Activated CD8-positive, alpha-beta memory T cell treated with anti-CD3 and anti-CD28 coated beads for 1 hour (primary cell): ENCODE measurements around the gene GRIA1.
"Not testable (repeated sequence)": the region's sequence is repeated elsewhere in the genome, so short reads cannot be mapped to it uniquely, and the experiment has no call there.

Experiments used
- DNase-seq, 2 donors: peaks; one replicate each; pipeline ENCODE4 v3.0.0-alpha.2; 2020; ENCODE audit warnings: low read depth in 1 of 2; ENCODE audit errors: extremely low read depth in 1 of 2

GRIA1 gene

DNA sequence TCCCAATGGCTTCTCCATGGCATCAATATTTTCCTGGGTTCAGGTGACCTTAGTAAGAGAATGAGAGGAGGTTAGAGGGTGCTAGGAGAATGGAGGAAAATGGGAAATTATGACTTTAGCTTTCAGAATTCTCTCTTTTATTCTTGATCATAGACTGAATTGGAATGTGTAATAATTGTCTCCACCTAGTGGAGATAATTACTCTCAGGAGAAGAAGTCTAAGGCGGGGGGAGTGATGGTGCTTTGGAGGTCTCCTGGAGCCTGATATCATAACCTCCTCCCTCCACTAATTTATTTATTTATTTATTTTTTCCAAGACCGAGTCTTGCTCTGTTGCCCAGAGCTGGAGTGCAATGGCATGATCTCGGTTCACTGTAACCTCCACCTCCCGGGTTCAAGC is 221.3 kb downstream of the GRIA1 start:
- no peak for DNase-seq

DNA sequence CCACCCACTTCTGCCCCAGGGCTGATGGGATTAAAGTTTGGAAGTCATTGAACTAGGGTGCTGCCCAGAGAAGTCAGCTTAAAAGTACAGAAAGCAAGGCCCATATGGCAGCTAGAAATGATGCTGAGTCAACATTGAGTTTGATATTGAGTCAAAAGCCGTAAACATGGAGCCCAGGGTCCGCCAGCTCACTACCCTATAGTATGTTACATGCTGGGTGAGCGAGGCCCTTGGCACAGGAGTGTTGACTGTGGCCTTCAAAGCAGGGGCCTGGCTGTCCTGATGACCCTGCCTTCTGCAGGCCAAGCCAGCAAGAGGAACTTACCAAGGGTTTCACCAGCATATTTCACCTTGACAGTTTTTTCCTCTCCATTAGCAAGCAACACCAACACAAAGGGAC is 222.5 kb downstream of the GRIA1 start:
- DNase-seq, result no peak

DNA sequence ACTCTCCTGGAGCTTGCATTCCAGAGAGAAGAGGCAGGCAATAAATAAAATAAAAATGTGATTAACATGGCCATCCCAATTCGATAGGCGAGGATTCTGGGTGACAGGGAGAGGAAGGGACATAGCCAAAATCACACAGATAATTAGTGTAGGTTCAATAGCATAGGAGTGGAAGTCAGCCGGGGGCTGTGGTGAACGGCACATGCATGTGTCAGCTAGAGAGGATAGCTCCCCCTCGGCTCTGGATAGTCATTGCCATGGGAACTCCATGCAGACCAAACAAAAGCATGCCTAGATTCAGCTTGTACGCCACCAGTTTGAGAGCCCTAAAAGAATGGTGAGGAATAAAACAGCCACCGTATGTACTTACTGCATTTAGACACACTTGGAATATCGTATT is 223.5 kb downstream of the GRIA1 start:
- no peak for DNase-seq

- DNase-seq, result no peak
Measured at GRCh38 chr5:153714798-153715197, 224.3 kb downstream of the GRIA1 start.

GRCh38 chr5:153717287-153717686 is 226.8 kb downstream of the GRIA1 start:
- DNase-seq, result no peak

GRCh38 chr5:153718713-153719112 is 228.2 kb downstream of the GRIA1 start:
- no peak for DNase-seq

DNA sequence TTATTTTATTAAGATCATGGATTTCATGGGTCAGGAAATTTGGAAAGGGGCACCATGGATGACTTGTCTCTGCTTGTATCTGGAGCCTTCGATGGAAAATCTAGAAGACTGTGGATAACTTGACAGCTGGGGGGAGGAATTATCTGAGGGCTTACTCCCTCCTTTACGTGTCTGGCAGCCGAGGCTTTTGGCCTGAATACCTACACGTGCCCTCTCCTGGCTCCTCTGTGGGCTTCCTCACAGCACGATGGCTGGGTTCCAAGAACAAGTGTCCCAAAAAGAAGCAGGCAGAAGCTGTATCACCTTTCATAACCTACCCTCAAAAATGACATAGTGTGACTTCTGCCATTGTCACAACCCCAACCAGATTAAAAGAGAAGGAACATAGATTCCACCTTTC is 228.9 kb downstream of the GRIA1 start:
- DNase-seq, result no peak

GRCh38 chr5:153723022-153723610 is 232.6 kb downstream of the GRIA1 start:
- DNase-seq, result not testable (repeated sequence)

GRCh38 chr5:153742060-153742459 is 251.6 kb downstream of the GRIA1 start:
- no peak for DNase-seq

GRCh38 chr5:153744751-153745150 is 254.3 kb downstream of the GRIA1 start:
- DNase-seq, result no peak

GRCh38 chr5:153745778-153746395 is 255.4 kb downstream of the GRIA1 start:
- DNase-seq, result no peak

DNA sequence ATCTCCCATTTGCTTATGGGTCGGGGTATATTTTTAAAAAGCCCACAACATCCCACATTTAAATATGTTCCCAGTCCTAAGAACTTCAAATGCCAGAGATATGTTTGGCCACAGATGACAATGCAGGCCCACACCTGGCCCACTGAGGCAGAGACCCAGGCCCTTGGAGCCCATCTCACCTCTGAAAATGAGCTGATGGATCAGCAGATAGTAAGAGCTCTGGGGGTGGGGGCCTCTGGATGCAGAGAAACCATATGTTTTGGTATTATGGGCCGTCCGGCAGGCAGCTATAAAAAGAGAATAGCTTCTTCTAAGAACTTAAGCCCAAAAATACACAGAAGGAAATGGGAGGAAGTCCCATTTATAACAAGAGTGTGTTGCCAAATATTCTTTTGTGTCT is 256.0 kb downstream of the GRIA1 start:
- DNase-seq, result no peak

DNA sequence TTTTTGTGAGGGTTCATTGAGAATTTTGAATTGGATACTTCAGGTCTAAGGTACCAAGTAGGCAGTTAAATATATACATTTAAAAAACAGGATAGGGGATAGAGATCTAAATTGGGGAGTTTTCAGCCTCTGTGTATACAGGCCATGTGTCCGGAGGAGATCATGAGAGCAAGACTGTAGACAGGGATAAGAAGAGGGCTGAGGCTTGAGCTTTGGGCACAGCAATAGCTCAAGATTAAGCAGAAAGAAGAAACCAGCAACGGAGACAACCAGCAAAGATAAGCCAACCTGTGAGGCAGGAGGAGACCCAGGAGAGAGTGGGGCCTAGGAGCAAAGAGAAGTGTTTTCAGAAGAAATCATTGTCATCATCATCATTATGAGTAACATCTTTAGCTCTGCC is 258.4 kb downstream of the GRIA1 start:
- DNase-seq, result no peak

DNA sequence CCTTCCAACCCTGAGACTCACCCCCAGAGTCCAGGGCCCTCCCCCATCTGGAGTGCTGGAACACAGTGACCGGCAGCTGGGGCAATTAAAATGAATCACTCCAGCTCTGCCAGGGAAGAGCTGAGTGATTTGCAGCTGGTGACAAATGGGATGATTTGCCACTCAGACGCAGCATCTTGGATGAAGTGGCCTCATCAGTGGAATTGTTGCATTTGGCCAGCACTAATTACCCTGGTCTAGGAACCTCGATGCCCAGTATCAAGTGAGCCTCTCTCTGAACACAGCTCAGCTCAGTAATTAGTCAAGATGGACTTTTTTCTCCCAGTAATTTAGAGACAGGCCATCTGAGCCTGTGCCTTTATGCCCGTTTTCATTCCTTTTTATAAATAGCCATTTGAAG is 259.5 kb downstream of the GRIA1 start:
- DNase-seq, result no peak

DNA sequence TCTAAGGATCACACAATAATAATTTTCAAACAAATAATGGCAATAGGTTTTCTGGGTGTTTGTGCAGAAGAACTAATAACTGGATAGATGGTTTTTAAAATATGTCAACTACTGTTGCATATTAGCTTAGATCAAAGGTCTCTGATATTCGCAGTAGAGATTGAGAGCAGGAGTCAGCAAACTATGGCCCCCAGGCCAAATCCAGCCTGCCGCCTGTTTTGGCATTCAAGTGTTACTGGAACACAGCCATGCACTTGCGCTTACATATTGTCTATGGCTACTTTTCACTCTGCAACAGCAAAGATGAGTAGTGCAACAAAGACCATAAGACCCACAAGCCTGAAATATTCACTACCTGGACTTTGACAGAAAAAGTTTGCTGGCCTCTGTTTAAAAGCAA is 260.8 kb downstream of the GRIA1 start:
- no peak for DNase-seq

DNA sequence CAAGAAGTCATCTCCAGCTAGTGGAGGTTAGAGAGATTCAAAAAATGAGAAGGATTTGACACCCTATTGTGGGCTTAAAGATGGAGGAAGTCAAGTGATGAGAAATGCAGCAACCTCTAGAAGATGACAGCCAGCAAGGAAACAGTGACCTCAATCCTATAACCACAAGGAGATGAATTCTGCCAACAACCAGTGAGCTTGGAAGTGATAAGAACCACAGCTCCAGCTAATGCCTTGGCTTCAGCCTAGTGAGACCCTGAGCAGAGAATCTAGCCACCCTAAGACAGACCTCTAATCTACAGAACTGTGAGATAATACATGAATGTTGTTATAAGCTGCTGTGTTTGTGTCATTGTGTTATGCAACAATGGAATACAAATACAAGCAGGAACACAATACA is 262.4 kb downstream of the GRIA1 start:
- no peak for DNase-seq

DNA sequence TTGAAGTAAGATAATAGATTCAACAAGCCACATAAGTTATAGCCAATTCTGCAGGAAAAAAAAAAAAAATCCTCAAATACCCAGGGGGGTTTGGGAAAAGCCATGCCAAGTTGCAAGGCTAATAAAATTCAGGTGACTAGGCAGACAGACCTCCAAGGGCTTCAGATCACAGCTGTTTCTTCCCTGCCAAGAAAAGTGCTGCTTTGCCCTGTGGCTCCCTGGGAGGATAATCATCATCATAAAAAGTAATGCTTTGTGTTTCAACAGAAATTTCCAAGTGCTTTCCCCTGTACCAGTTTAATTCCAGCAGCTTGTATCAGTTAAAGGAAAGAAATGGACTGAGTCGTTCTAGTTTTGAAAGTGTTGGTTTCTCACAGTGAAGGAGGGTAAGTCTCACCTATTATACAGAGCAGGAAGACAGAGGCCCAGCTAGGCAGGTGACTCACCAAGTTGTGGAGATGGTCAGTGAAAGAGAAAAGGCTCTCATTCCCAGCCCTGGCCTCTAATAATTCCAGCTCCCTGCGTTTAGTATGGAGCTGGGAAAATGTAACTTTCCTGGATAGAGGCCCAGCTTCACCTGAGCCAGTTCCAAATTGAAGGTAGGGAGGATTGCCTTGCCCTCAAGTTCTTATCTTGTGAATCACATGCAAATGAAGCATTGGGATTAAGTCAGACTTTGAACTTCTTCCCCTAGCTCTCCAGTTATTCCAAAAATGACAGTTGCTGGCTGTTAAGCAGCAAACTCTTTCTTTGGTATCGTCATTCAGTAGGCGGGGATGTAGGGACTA is 263.4 kb downstream of the GRIA1 start:
- DNase-seq, result no peak

- DNase-seq, result no peak
Measured at GRCh38 chr5:153755913-153756500, 265.5 kb downstream of the GRIA1 start.

- DNase-seq, result no peak
Measured at GRCh38 chr5:153756540-153756939, 266.1 kb downstream of the GRIA1 start.

DNA sequence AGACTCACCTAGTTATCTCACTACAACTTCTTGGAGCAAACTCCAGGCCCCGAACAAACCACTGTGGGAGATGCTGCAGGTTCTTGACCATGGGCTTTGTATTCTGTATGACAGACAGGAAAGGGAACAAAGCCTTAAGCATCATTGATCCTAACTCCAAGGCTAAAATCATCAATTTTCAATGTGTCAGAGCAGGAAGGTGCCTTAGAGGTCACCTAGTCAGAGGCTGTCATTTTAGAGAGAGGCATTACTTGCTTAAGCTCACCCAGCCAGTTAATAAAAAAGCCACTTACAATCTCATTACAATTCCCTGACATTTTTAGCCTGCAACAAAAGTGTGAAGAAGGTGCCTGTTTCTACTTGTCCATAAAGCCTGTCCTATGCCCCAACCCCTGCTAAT is 275.5 kb downstream of the GRIA1 start:
- no peak for DNase-seq

DNA sequence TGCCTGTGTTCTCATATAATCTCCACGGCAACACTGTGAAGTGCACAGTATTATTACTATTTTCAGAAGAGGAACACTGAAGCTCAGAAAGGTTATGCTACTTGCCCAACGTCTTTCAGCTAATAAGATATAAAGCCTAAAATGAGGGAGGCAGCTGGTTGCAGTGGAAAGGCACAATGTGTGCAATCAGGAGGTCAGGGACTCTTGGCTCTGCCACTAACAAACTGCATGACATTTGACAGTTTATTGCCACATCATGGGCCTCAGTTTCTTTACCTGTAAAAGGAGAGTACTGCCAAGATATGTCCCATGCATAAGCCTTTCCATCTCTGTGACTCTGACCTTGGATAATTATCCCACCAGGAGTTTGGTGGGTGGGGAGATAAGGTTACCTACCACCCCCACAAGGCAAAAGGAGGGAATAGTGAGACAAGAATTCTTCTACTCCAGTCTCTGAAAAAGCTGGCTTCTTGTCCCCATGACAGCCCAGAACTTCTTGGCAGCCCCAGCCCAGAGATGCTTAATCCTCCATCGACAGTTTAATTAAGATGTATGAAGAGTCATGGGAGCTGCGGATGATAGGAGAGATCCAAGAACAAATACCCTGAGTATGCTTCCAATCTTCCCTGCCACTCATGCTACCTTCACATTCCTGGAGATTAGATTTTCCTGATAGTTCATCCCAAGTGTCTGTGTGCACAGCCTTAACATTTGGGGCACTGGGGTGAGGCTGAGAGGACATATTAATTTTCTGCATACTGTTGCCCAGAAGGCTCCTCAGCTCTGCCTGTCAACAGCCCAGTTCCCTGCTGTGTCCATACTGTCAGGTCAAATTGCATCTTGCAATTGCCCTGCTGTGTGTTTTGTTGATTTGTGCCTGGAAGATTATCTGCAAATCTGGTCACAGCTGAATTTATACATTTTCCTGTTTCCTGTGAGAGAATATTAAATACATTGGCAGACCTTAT is 277.0 kb downstream of the GRIA1 start:
- DNase-seq, result no peak
